ENCODE data around the gene CCDC116.
A peak's percentile ranks its signal among the peaks of the same experiment; 100 is the strongest.

Gene CCDC116

GRCh38 chr22:21650823-21651520, 18.4 kb downstream of the CCDC116 start:
- no peak for DNase-seq (ENCODE audit: low read depth in 2 of 3, low spot score in 1 of 3)

GRCh38 chr22:21651521-21652009, 19.0 kb downstream of the CCDC116 start:
- no peak for DNase-seq (ENCODE audit: low read depth in 2 of 3, low spot score in 1 of 3)

- DNase-seq (ENCODE audit: low read depth in 2 of 3, low spot score in 1 of 3) = peak; percentile 82 to 86 (median 85)
Measured at GRCh38 chr22:21652010-21652546, 19.5 kb downstream of the CCDC116 start.

- no peak for DNase-seq (ENCODE audit: low read depth in 2 of 3, low spot score in 1 of 3)
Measured at GRCh38 chr22:21652547-21653545, 20.3 kb downstream of the CCDC116 start.

GRCh38 chr22:21657020-21657359, 24.4 kb downstream of the CCDC116 start:
- no peak for DNase-seq (ENCODE audit: low read depth in 2 of 3, low spot score in 1 of 3)

GRCh38 chr22:21657360-21658032, 24.9 kb downstream of the CCDC116 start:
- DNase-seq (ENCODE audit: low read depth in 2 of 3, low spot score in 1 of 3) = peak; percentile 47 to 79 (median 56)

GRCh38 chr22:21659864-21660525, 27.4 kb downstream of the CCDC116 start:
- DNase-seq (ENCODE audit: low read depth in 2 of 3, low spot score in 1 of 3) = no peak

- DNase-seq (ENCODE audit: low read depth in 2 of 3, low spot score in 1 of 3) = no peak
Measured at GRCh38 chr22:21660904-21661303, 28.3 kb downstream of the CCDC116 start.

GRCh38 chr22:21661991-21662390, 29.4 kb downstream of the CCDC116 start:
- no peak for DNase-seq (ENCODE audit: low read depth in 2 of 3, low spot score in 1 of 3)

- no peak for DNase-seq (ENCODE audit: low read depth in 2 of 3, low spot score in 1 of 3)
Measured at GRCh38 chr22:21663738-21664137, 31.2 kb downstream of the CCDC116 start.

GRCh38 chr22:21665047-21665851, 32.7 kb downstream of the CCDC116 start:
- no peak for DNase-seq (ENCODE audit: low read depth in 2 of 3, low spot score in 1 of 3)

- DNase-seq (ENCODE audit: low read depth in 2 of 3, low spot score in 1 of 3) = no peak
Measured at GRCh38 chr22:21666786-21667185, 34.2 kb downstream of the CCDC116 start.

GRCh38 chr22:21669026-21669425, 36.5 kb downstream of the CCDC116 start:
- DNase-seq (ENCODE audit: low read depth in 2 of 3, low spot score in 1 of 3) = no peak

- DNase-seq (ENCODE audit: low read depth in 2 of 3, low spot score in 1 of 3) = no peak
Measured at GRCh38 chr22:21672107-21672629, 39.6 kb downstream of the CCDC116 start.

GRCh38 chr22:21673534-21674321, 41.2 kb downstream of the CCDC116 start:
- no peak for DNase-seq (ENCODE audit: low read depth in 2 of 3, low spot score in 1 of 3)

GRCh38 chr22:21674638-21675245, 42.2 kb downstream of the CCDC116 start:
- DNase-seq (ENCODE audit: low read depth in 2 of 3, low spot score in 1 of 3) = no peak

- DNase-seq (ENCODE audit: low read depth in 2 of 3, low spot score in 1 of 3) = no peak
Measured at GRCh38 chr22:21677606-21678443, 45.3 kb downstream of the CCDC116 start.

Measured in stimulated activated CD4-positive, alpha-beta T cell treated with anti-CD3 and anti-CD28 coated beads, Interleukin-12 subunit alpha, Interleukin-12 subunit beta, amount 100 ng/mL, for 48 hours (primary cell).